Fibroblast of the conjunctiva (primary cell): Measurements from ENCODE around the gene CYSTM1.

ENCODE experiments used
- DNase-seq: peaks from one replicate; pipeline ENCODE4 v3.0.0-alpha.2; 2010; ENCODE audit warnings: low read depth

The CYSTM1 gene

GRCh38 chr5:140236891-140237598, 62.1 kb downstream of the CYSTM1 start:
- DNase-seq, result no peak

GRCh38 chr5:140238756-140239155, 63.8 kb downstream of the CYSTM1 start:
- DNase-seq, result no peak

DNA sequence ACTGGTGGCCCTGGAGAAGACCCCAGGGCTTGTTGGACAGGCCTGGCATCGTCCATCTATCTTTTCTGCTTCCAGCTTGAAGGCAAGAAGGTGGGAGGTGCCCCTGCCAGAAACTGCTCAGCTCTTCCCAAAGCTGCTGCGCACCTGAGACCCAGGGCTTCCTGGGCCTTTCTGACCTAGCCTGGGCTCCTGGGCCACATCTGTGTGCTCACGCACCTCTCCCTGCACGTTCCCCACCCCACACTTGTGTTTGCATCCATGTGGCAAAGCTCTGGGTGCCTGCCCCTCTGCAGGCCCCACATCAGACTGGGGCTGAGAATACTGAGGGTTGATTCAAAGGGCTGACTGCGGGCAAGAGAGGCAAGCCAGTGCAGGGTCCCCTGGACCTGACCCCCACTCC, 64.5 kb downstream of the CYSTM1 start:
- no peak for DNase-seq

DNA sequence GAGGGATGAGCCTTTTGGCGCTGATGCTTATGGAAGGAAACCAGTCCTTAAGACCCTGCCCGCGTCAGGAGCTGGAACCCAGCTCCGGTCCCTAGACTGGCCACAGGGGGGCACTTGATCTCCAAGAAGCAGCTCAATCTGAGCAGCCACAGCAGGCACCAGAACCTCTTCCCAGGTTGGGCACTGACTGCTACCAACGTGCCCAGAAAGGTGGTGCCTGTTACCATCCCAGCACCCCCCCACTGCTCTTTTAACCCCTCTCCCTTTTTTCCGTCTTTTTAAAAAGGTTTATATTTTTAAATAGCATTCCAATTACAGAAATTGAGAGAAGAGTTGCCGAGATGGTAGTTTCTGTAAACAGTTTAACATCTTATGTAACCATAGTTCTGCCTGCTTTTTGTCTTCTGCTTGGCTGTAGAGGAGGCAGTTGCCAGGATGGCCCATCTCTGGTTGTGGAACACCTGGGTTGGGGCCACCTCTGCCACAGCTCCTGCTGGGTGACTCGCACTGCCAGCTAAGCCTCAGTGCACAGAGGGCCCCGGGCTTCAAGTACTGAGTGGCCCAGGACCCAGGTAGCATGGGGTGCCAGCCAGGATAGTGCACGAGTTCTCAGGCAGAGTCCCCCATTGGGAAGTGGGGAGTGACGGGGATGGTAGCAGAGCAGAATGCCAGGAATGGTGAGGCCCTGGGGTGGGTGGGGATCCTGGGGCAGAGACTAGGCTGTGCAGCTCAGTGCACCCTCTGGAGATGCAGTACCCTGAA, 65.1 kb downstream of the CYSTM1 start:
- peak; percentile 32 for DNase-seq

DNA sequence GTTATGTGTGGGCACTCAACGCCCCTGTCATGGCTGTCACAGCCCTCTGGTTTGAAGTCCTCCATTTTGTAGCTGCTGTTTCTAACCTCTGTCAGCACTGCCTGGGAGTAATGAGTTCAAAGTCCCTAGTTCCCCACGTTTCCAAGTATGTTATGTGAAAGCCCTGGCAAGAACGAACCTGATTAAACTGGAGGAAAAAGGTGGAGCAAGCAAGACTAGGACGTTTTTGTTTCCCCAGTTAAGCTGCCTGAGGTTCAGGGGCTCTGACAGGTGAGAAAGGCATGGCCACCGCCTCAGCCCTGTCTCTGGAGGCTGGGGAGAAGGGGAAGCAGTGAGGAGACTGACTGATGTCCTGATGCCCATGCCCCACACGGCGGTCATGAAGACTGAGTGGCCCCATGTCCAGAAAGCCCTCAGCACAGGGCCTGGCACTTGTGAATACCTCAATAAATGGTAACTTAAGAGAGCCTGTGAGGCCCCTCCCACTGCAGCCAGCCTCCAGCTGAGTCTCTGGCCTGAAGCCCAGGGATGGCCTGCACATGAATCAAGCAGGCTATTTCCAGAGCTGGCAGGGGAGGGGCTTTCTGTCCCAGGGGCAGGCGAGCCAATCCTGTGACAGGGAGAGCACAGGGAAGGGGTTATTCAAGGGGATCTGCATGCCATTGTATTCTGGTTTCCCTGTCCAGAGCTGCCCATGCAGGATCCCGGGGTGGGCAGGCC, 66.2 kb downstream of the CYSTM1 start:
- DNase-seq, result peak; percentile 84

- no peak for DNase-seq
Measured at GRCh38 chr5:140242099-140242498, 67.1 kb downstream of the CYSTM1 start.

- DNase-seq, result no peak
Measured at GRCh38 chr5:140242890-140243585, 68.0 kb downstream of the CYSTM1 start.

- DNase-seq, result no peak
Measured at GRCh38 chr5:140243706-140244250, 68.8 kb downstream of the CYSTM1 start.

DNA sequence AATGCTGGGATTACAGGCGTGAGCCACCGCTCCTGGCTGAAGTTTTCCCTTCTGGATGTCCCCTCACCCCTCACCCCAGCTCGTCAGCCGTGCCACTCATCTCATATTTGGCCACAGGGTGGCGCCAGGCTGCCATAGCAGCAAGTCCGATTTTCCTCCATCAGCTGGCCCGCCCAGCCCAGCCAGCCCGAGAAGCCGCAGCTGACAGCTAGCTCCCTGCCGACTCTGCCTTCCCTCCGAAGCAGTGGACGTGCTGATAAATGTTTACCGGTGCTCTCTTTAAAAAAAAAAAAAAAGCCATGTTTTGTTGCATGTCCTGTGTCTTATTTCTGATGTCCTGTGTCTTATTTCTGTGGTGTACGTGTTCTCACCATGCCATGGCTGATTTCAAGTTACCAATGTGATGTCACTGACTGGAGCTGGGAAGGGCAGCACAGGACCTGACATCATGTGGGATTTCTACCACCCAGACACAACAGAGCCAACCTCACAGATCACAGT, 69.6 kb downstream of the CYSTM1 start:
- DNase-seq, result peak; percentile 85

- no peak for DNase-seq
Measured at GRCh38 chr5:140245341-140245740, 70.4 kb downstream of the CYSTM1 start.

GRCh38 chr5:140245926-140246325, 70.9 kb downstream of the CYSTM1 start:
- no peak for DNase-seq

DNA sequence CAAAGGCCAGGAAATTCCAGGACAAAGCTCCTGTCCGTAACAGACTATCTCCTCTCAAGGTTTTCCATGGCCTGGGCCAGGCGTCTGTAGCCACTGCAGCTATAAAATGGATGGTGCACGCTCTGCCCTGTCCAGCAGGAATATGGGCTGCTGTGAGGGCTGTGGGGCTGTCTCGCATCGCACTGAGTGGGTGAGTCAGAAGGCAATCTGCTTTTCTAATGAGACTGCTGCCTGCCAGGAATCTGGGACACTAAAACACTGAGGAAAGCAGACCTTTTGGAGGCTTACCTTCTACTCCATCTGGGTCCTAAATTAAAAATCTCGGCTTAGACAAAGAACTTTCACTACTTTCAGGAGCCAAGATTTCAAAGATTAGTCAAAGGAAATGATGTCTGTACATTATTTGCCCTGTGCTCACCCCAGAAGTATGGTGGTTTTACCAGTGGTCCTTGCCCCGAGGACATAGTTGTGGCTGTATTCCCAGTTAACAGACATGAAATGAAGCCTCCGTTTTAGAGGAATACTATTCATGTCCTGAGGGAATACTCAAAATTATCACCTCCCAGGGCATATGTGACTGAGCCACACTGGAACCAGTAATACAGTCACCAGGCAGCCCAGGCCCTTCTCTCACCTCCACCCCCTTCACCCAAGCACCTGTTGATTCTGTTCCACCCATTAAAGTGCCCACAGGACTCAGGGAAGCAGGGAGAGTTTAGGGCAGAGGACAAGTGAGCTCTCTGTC, 71.6 kb downstream of the CYSTM1 start:
- no peak for DNase-seq

GRCh38 chr5:140248414-140248813, 73.4 kb downstream of the CYSTM1 start:
- DNase-seq, result no peak

GRCh38 chr5:140249536-140249935, 74.5 kb downstream of the CYSTM1 start:
- DNase-seq, result no peak

- no peak for DNase-seq
Measured at GRCh38 chr5:140250386-140250785, 75.4 kb downstream of the CYSTM1 start.

- DNase-seq, result no peak
Measured at GRCh38 chr5:140251527-140251973, 76.6 kb downstream of the CYSTM1 start.

- DNase-seq, result no peak
Measured at GRCh38 chr5:140252470-140253126, 77.6 kb downstream of the CYSTM1 start.

DNA sequence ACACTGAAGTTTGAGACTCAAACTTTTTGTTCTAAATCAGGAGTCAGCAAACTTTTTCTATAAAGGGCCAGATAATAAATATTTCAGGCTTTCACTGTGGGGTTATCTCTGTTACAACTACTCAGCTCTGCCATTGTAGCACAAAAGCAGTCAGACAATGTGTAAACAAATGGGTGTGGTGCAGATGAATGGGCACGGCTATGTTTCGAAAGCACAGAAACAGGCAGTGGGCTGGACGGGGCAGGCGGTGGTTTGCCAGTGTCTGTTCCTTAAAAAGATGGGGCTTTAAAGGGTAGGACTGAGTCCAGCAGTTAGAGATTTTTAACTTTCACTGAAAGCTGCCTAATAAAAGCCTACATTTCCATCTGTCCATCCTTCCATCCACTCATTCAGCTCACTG, 79.0 kb downstream of the CYSTM1 start:
- DNase-seq, result no peak

GRCh38 chr5:140255460-140256157, 80.6 kb downstream of the CYSTM1 start:
- no peak for DNase-seq

DNA sequence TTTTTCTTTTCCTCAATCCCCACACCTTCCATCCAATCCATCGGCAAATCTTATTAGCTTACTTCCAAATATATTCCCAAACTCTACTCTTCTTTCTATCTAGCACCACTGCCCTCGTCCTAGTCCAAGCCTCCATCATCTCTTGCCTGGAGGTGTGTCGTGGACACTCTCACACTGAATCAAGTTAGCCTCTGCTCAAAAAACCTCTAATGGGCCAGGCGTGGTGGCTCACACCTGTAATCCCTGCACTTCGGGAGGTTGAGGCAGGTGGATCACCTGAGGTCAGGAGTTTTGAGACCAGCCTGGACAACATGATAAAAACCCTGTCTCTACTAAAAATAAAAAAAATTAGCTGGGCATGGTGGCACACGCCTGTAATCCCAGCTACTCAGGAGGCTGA, 81.7 kb downstream of the CYSTM1 start:
- DNase-seq, result no peak
